HCT116 (cell line): ENCODE measurements around the gene MGST1. TPM values are rescaled to one million over a fixed set of nuclear protein-coding genes. Genes with fewer than 3 reads are reported as not detected.

Experiments
- ATAC-seq: fragments of 200-7000 bp; cut with Tn5 transposase; 2 replicates; pipeline ENCODE4 v1.9.1; 2020; ENCODE audit warnings: mild to moderate bottlenecking, moderate library complexity
- BruUV-seq: library from RNA; stranded (reverse); fragments of 400-500 nt; replicated peaks from 2 replicates; lab custom pipeline; 2021; lab: Mats Ljungman, UMichigan
- CTCF ChIA-PET: fragments of 300-600 bp; sonication (Branson Sonifier 250); formaldehyde crosslinking; loops from one replicate; lab custom pipeline; 2021; ENCODE audit warnings: antibody characterized with exemption; lab: Charles Lee
- POLR2A ChIA-PET: fragments of 300-600, 350-600 bp; sonication (Branson Sonifier 250); formaldehyde crosslinking; loops from one replicate; lab custom pipeline; 2021; ENCODE audit warnings: antibody characterized with exemption; lab: Charles Lee
- RAD21 ChIA-PET, 2 experiments: fragments of 300-600 bp; sonication (Branson Sonifier 250); formaldehyde crosslinking; loops; one replicate each; lab custom pipeline; 2023; ENCODE audit warnings: low total read pairs in 2 of 2; ENCODE audit not compliant: uncharacterized antibody in 2 of 2, unreplicated experiment in 2 of 2, low non-redundant PET in 1 of 2; lab: Charles Lee
- DNase-seq: peaks from one replicate; pipeline ENCODE4 v3.0.0-alpha.2; 2010; ENCODE audit warnings: low read depth, low spot score
- H2AFZ ChIP-seq: fragments of 200-600 bp; shearing (Covaris generic), sonication (generic); 2 replicates; pipeline ENCODE4 v1.6.1; 2017; ENCODE audit warnings: low read depth, mixed run types, mixed read lengths, antibody characterized with exemption, low read length; ENCODE audit not compliant: poor library complexity, severe bottlenecking
- H3K27ac ChIP-seq: 2 replicates; pipeline ENCODE4 v1.5.1; 2012; ENCODE audit warnings: low read depth, low read length
- H3K27me3 ChIP-seq: fragments of 200-600 bp; sonication (generic); 2 replicates; pipeline ENCODE4 v1.6.1; 2016; ENCODE audit warnings: mixed run types, low read length, mixed read lengths; ENCODE audit not compliant: insufficient read depth
- H3K36me3 ChIP-seq, 2 experiments: fragments of 200-500 bp in 1 of 2; fragments of 200-600 bp in 1 of 2; sonication (Bioruptor generic) in 1 of 2; sonication (generic) in 1 of 2; 2 replicates each; pipeline versions ENCODE4 v1.5.1 to v1.6.1; 2014 to 2016; ENCODE audit warnings: low read length in 2 of 2, inconsistent platforms in 1 of 2, mixed read lengths in 1 of 2, mixed run types in 1 of 2; ENCODE audit not compliant: insufficient read depth in 2 of 2, control insufficient read depth in 1 of 2
- H3K4me1 ChIP-seq, 2 experiments: fragments of 200-600 bp in 1 of 2; sonication (generic) in 1 of 2; 2 replicates each; pipeline versions ENCODE4 v1.5.1 to v1.6.1; 2012 to 2017; ENCODE audit warnings: low read length in 2 of 2, inconsistent platforms in 1 of 2, mild to moderate bottlenecking in 1 of 2, mixed read lengths in 1 of 2, mixed run types in 1 of 2, moderate library complexity in 1 of 2; ENCODE audit not compliant: insufficient read depth in 2 of 2, control insufficient read depth in 1 of 2
- H3K4me2 ChIP-seq: fragments of 200-600 bp; sonication (generic); 2 replicates; pipeline ENCODE4 v1.6.1; 2017; ENCODE audit warnings: mixed run types, low read length, mixed read lengths
- H3K4me3 ChIP-seq, 2 experiments: fragments of 200-600 bp in 1 of 2; sonication (generic) in 1 of 2; replicated peaks in 1 of 2; 2 replicates each; pipeline ENCODE4 v1.5.1; 2011 to 2016; ENCODE audit warnings: low read length in 2 of 2, control low read depth in 1 of 2, low read depth in 1 of 2, mild to moderate bottlenecking in 1 of 2, mixed read lengths in 1 of 2, mixed run types in 1 of 2
- H3K79me2 ChIP-seq: fragments of 200-600 bp; sonication (generic); 2 replicates; pipeline ENCODE4 v1.6.1; 2017; ENCODE audit warnings: mild to moderate bottlenecking, mixed run types, low read length, moderate library complexity, mixed read lengths; ENCODE audit not compliant: insufficient read depth
- H3K9ac ChIP-seq: fragments of 200-600 bp; sonication (generic); 2 replicates; pipeline ENCODE4 v1.6.1; 2016; ENCODE audit warnings: low read length, mixed read lengths
- H3K9me2 ChIP-seq: fragments of 200-600 bp; sonication (generic), shearing (Covaris generic); 2 replicates; pipeline ENCODE4 v1.6.1; 2017; ENCODE audit warnings: mixed run types, mild to moderate bottlenecking, moderate library complexity; ENCODE audit not compliant: insufficient read depth
- H3K9me3 ChIP-seq, 2 experiments: fragments of 200-500 bp in 1 of 2; fragments of 200-600 bp in 1 of 2; sonication (Bioruptor generic) in 1 of 2; sonication (generic) in 1 of 2; 2 replicates each; pipeline ENCODE4 v1.6.1; 2014 to 2017; ENCODE audit warnings: low read length in 2 of 2, mixed read lengths in 2 of 2, inconsistent platforms in 1 of 2, low read depth in 1 of 2, mild to moderate bottlenecking in 1 of 2, mixed run types in 1 of 2, moderate library complexity in 1 of 2; ENCODE audit not compliant: control insufficient read depth in 1 of 2, insufficient read depth in 1 of 2
- H4K20me1 ChIP-seq: fragments of 200-600 bp; sonication (generic), shearing (Covaris generic); 2 replicates; pipeline ENCODE4 v1.6.1; 2017; ENCODE audit warnings: mixed run types, mild to moderate bottlenecking, moderate library complexity; ENCODE audit not compliant: insufficient read depth
- CEBPB ChIP-seq: IDR thresholded peaks from 2 replicates; pipeline ENCODE4 v1.6.1; 2012; ENCODE audit warnings: low read depth
- EGR1 ChIP-seq: IDR thresholded peaks from 2 replicates; pipeline ENCODE4 v1.6.1; 2012; ENCODE audit warnings: low read depth
- EZH2phosphoT487 ChIP-seq: fragments of 200-600 bp; IDR thresholded peaks from 2 replicates; pipeline ENCODE4 v1.6.1; 2018; ENCODE audit warnings: antibody characterized with exemption, borderline replicate concordance
- MAX ChIP-seq: IDR thresholded peaks from 2 replicates; pipeline ENCODE4 v1.6.1; 2012
- POLR2A ChIP-seq: IDR thresholded peaks from 2 replicates; pipeline ENCODE4 v1.7.0; 2011; ENCODE audit warnings: borderline replicate concordance; ENCODE audit not compliant: insufficient read depth, insufficient read length; ENCODE audit errors: extremely low read depth
- SRF ChIP-seq: IDR thresholded peaks from 2 replicates; pipeline ENCODE4 v1.6.1; 2012; ENCODE audit warnings: low read depth
- TCF7L2 ChIP-seq: IDR thresholded peaks from 2 replicates; pipeline ENCODE4 v1.7.0; 2011; ENCODE audit warnings: borderline replicate concordance, inconsistent platforms; ENCODE audit not compliant: insufficient read depth, insufficient read length; ENCODE audit errors: extremely low read depth
- ZBTB33 ChIP-seq: IDR thresholded peaks from 2 replicates; pipeline ENCODE4 v1.6.1; 2011; ENCODE audit warnings: mild to moderate bottlenecking, low read length, moderate library complexity; ENCODE audit not compliant: insufficient replicate concordance; ENCODE audit errors: extremely low read depth
- ZNF274 ChIP-seq: fragments of 200-500 bp; sonication (Bioruptor generic); IDR thresholded peaks from 2 replicates; pipeline ENCODE4 v1.6.1; 2014; ENCODE audit warnings: mild to moderate bottlenecking, low read depth, low read length, inconsistent platforms
- intact Hi-C: fragments of 100-400 bp; cut with micrococcal nuclease; formaldehyde crosslinking; loops from 2 replicates; pipeline ENCODE4 v1.10.0; 2022
- total RNA-seq: library from RNA; stranded (reverse); gene quantifications from one replicate; pipeline ENCODE4 v1.2.1, GENCODE V29; 2021; ENCODE audit not compliant: unreplicated experiment

The MGST1 gene
- total RNA-seq, 1 experiment from 2014 or later: 111 TPM

DNA sequence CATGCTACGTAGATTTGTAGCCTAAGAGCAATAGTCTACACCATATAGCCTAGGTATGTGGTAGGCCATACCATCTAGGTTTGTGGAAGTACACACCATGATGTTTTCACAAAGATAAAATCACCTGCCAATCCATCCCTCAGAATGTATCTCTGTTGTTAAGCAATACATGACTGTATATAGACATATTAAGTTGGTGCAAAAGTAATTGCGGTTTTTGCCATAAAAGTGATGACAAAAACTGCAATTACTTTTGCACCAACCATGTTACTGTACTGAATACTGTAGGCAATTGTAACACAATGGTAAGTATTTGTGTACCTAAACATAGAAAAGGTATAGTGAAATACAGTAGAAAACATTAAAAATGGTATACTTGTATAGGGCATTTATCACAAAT, 40.5 kb downstream of the MGST1 start:
- peaks cover 0 to 5% of the 10 kb centered on the region in 2 experiments; a peak in 2 of 4 replicates for H3K4me1 ChIP-seq
- POLR2A ChIA-PET: no interaction called here
- TF ChIP-seq SRF: no peak
- no peak for TF ChIP-seq MAX
- TF ChIP-seq CEBPB: no peak
- no peak for TF ChIP-seq TCF7L2
- no peak for TF ChIP-seq ZBTB33
- TF ChIP-seq EZH2phosphoT487: no peak
- TF ChIP-seq POLR2A: no peak
- no peak for TF ChIP-seq ZNF274
- no peak for TF ChIP-seq EGR1
- no peaks in the 10 kb centered on the region for H3K9me3 ChIP-seq
- no peaks in the 10 kb centered on the region for H3K79me2 ChIP-seq
- H2AFZ ChIP-seq: no peak overlapping the region
- no TSS peak for BruUV-seq
- ATAC-seq (no peak), DNase-seq (no peak)
- no peaks in the 10 kb centered on the region for H3K9me2 ChIP-seq
- H3K9ac ChIP-seq: no peak overlapping the region
- H3K27me3 ChIP-seq: no peaks in the 10 kb centered on the region
- CTCF ChIA-PET: no interaction called here
- intact Hi-C loops: loop anchor here (5.0 kb wide), 2 partner anchors 1254 to 1604 kb away; no protein-coding TSS in a partner anchor
- no peak overlapping the region for H3K4me2 ChIP-seq
- H3K4me3 ChIP-seq: no peak overlapping the region
- H3K27ac ChIP-seq: no peak overlapping the region
- RAD21 ChIA-PET: no interaction called here
- H3K36me3 ChIP-seq: no peaks in the 10 kb centered on the region
- no peaks in the 10 kb centered on the region for H4K20me1 ChIP-seq
